ENCODE results near the gene PHF12. TPM values are rescaled to one million over a fixed set of nuclear protein-coding genes. Genes with fewer than 3 reads are reported as not detected.

PHF12 gene
- total and polyA plus RNA-seq, 8 donors: 8.3 to 206 (median 24.7) TPM

DNA sequence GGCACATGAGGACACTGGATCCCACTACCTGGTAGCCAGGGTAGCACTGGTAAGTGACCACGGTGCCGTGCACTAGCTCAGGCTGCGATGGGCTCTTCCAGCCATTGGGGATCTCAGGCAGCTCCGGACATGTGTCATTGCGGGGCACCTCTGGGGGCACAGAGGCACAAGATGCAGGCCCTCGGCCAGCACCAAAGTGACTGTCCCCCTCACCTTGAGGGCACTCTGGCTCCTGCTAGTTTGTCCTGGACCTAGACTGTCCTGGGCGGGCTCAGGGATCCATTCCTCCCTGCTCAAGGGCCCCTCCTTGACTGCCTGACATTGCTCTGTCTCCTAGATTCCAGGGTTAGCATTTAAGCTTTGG is 6.7 kb upstream of the PHF12 start:
- no peaks in the 10 kb centered on the region for H3K36me3 ChIP-seq
- H3K27ac ChIP-seq: no peak overlapping the region
- DNase-seq: no peak
- TF ChIP-seq POLR2AphosphoS5 (IDR thresholded peaks at IDR 0.05): no peak
- no peak overlapping the region for H3K4me3 ChIP-seq
- peaks cover 2 to 8% (median 6%) of the 10 kb centered on the region in 4 donors for H3K4me1 ChIP-seq
- H3K9me3 ChIP-seq: no peaks in the 10 kb centered on the region
- intact Hi-C loops (cut with DNase I; ENCODE audit: low total_unique reads): no loop called here
- WGBS, 5 donors: 85 to 96% (median 94%) methylated on average over 6 to 7 of the region's 7 CpGs
- peaks cover 0 to 11% (median 0%) of the 10 kb centered on the region in 3 donors for H3K27me3 ChIP-seq

GRCh38 chr17:28957277-28957991 is 6.1 kb upstream of the PHF12 start:
- no peak for TF ChIP-seq EP300 (IDR thresholded peaks at IDR 0.05)
- TF ChIP-seq CTCF (IDR thresholded peaks at IDR 0.05): no peak
- TF ChIP-seq POLR2AphosphoS5 (IDR thresholded peaks at IDR 0.05): no peak
- TF ChIP-seq POLR2A (IDR thresholded peaks at IDR 0.05): no peak
- Histone ChIP-seq H3K4me3 (no peak overlapping the region), H3K9me3 (no peaks in the 10 kb centered on the region), H3K4me1 (peaks cover 7 to 13% (median 11%) of the 10 kb centered on the region in 4 donors), H3K36me3 (no peaks in the 10 kb centered on the region), H3K27me3 (peaks cover 0 to 11% (median 0%) of the 10 kb centered on the region in 3 donors), H3K27ac (no peak overlapping the region)
- intact Hi-C loops (cut with DNase I; ENCODE audit: low total_unique reads): no loop called here
- no peak for DNase-seq
- 88 to 93% (median 91%) methylated on average over 13 of the region's 13 CpGs for WGBS, 5 donors

- peaks cover 7 to 13% (median 12%) of the 10 kb centered on the region in 4 donors for H3K4me1 ChIP-seq
- no peak for TF ChIP-seq CTCF (IDR thresholded peaks at IDR 0.05)
- H3K27me3 ChIP-seq: peaks cover 0 to 6% (median 0%) of the 10 kb centered on the region in 3 donors
- no peaks in the 10 kb centered on the region for H3K9me3 ChIP-seq
- H3K27ac ChIP-seq: no peak overlapping the region
- H3K4me3 ChIP-seq: no peak overlapping the region
- intact Hi-C loops (cut with DNase I; ENCODE audit: low total_unique reads): no loop called here
- no peak for DNase-seq
- H3K36me3 ChIP-seq: no peaks in the 10 kb centered on the region
- 84 to 92% (median 90%) methylated on average over 3 of the region's 3 CpGs for WGBS, 5 donors
Observed at GRCh38 chr17:28956861-28957260, 5.5 kb upstream of the PHF12 start.

- Histone ChIP-seq H3K4me3 (no peak overlapping the region), H3K9me3 (no peaks in the 10 kb centered on the region), H3K27me3 (no peaks in the 10 kb centered on the region), H3K4me1 (peaks cover 7 to 13% (median 12%) of the 10 kb centered on the region in 4 donors), H3K27ac (no peak overlapping the region), H3K36me3 (no peaks in the 10 kb centered on the region)
- intact Hi-C loops (cut with DNase I; ENCODE audit: low total_unique reads): no loop called here
- WGBS, 5 donors: 52 to 83% (median 79%) methylated on average over 5 to 7 of the region's 7 CpGs
- DNase-seq: no peak
- TF ChIP-seq POLR2A (IDR thresholded peaks at IDR 0.05) (no peak), POLR2AphosphoS5 (IDR thresholded peaks at IDR 0.05) (no peak), CTCF (IDR thresholded peaks at IDR 0.05) (no peak), EP300 (IDR thresholded peaks at IDR 0.05) (no peak)
Observed at GRCh38 chr17:28956112-28956511, 4.8 kb upstream of the PHF12 start.

DNA sequence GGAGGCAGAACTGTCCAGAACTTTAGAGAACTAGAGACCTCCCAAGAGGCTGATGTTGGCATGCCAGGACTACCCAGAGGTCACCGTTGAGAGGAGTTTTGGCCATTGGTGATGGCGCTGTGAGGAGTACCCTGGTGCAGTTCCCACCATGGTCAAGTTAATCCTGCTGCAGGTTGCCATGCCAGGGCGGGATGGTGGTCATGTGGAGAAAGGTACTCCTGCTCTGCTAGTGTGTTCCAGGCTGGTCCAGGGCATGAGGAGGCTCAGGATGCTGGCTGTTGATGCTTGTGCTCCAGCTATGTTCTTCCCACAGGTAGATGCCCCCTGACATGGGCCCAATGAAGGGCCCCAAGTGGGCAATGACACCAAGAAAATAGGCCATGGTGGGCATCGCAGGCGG is 4.1 kb upstream of the PHF12 start:
- no peak for TF ChIP-seq CTCF (IDR thresholded peaks at IDR 0.05)
- no peak for TF ChIP-seq POLR2A (IDR thresholded peaks at IDR 0.05)
- no peak for TF ChIP-seq EP300 (IDR thresholded peaks at IDR 0.05)
- no peak for TF ChIP-seq POLR2AphosphoS5 (IDR thresholded peaks at IDR 0.05)
- H3K4me3 ChIP-seq: no peak overlapping the region
- H3K4me1 ChIP-seq: peaks cover 7 to 13% (median 12%) of the 10 kb centered on the region in 4 donors
- no peaks in the 10 kb centered on the region for H3K36me3 ChIP-seq
- no peaks in the 10 kb centered on the region for H3K9me3 ChIP-seq
- intact Hi-C loops (cut with DNase I; ENCODE audit: low total_unique reads): no loop called here
- 94 to 98% (median 95%) methylated on average over 5 of the region's 5 CpGs for WGBS, 5 donors
- no peak for DNase-seq
- H3K27ac ChIP-seq: no peak overlapping the region
- no peaks in the 10 kb centered on the region for H3K27me3 ChIP-seq
